ENCODE measurements around the gene ERVH48-1.

- no peak for TF ChIP-seq POLR2AphosphoS5 (IDR thresholded peaks at IDR 0.05; ENCODE audit: low read depth, low read length)
- no peak for TF ChIP-seq SIN3A (IDR thresholded peaks at IDR 0.05; ENCODE audit: borderline replicate concordance, insufficient read depth, low read length)
- TF ChIP-seq FOXP2 (optimal IDR thresholded peaks at IDR 0.05; ENCODE audit: borderline replicate concordance, extremely low read depth, extremely low read length, insufficient read depth), result no peak
- no peak for TF ChIP-seq REST (IDR thresholded peaks at IDR 0.05; ENCODE audit: insufficient read depth in 1 of 2, low read depth in 2 of 2, low read length in 2 of 2)
Measured at GRCh38 chr21:42970946-42971653, 45.7 kb upstream of the ERVH48-1 start.
